AG04449 (cell line): Measurements from ENCODE around the gene RNF113A.
A peak's percentile ranks its signal among the peaks of the same experiment; 100 is the strongest.
"Not testable (repeated sequence)": the region's sequence is repeated elsewhere in the genome, so short reads cannot be mapped to it uniquely, and the experiment has no call there.

Source experiments
- CTCF ChIA-PET: fragments of 350-600 bp; formaldehyde crosslinking; extraction: SDS; loops from one replicate; lab custom pipeline; 2021; ENCODE audit warnings: antibody characterized with exemption; lab: Yijun Ruan, JAX
- POLR2A ChIA-PET: fragments of 400-600, 350-600 bp; formaldehyde crosslinking; extraction: SDS; loops from one replicate; lab custom pipeline; 2020; ENCODE audit warnings: antibody characterized with exemption, inconsistent platforms; lab: Yijun Ruan, JAX
- DNase-seq: peaks from one replicate; pipeline ENCODE4 v3.0.0-alpha.2; 2010; ENCODE audit warnings: low read depth, low spot score
- H3K4me3 ChIP-seq: 2 replicates; pipeline ENCODE4 v1.5.1; 2011; ENCODE audit warnings: low read depth, mild to moderate bottlenecking, control low read depth, low read length
- TF ChIP-seq, protein P1 (sequence below): IDR thresholded peaks from one replicate; pipeline ENCODE4 v1.5.1; 2011; ENCODE audit warnings: mild to moderate bottlenecking, moderate library complexity, low read length, control low read depth, inconsistent platforms; ENCODE audit not compliant: insufficient read depth; ENCODE audit errors: missing control alignments

Gene RNF113A

DNA sequence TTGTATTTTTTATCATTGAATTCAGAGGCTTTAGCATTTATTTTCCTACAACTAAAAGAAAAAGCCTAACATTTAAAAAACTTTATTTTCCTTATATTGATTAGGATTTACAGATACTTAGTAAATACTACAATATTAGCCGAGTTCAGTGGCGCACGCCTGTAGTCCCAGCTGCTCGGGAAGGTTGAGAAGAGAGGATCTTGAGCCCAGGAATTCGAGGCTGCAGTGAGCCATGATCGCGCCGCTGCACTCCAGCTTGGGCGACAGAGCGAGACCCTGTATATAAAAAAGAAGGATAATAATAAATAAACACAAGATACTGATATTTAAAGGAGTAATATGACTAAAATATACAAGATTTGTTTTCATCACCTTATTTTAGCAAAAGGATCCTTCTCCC, 18.1 kb downstream of the RNF113A start:
- DNase-seq, result no peak
- CTCF ChIA-PET, result no interaction called here
- POLR2A ChIA-PET, result interaction anchor here (0.7 to 1.2 kb wide), 7 partner anchors 13 to 280 kb away, joined by 3 to 10 read pairs (median 3); partner anchors contain the start of genes RNF113A and RPL39
- H3K4me3 ChIP-seq, result peak overlapping the region; percentile 46
- TF ChIP-seq, protein P1, sequence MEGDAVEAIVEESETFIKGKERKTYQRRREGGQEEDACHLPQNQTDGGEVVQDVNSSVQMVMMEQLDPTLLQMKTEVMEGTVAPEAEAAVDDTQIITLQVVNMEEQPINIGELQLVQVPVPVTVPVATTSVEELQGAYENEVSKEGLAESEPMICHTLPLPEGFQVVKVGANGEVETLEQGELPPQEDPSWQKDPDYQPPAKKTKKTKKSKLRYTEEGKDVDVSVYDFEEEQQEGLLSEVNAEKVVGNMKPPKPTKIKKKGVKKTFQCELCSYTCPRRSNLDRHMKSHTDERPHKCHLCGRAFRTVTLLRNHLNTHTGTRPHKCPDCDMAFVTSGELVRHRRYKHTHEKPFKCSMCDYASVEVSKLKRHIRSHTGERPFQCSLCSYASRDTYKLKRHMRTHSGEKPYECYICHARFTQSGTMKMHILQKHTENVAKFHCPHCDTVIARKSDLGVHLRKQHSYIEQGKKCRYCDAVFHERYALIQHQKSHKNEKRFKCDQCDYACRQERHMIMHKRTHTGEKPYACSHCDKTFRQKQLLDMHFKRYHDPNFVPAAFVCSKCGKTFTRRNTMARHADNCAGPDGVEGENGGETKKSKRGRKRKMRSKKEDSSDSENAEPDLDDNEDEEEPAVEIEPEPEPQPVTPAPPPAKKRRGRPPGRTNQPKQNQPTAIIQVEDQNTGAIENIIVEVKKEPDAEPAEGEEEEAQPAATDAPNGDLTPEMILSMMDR, result no peak

GRCh38 chrX:119852382-119853353, 18.9 kb downstream of the RNF113A start, which contains the start of gene UPF3B:
Gene UPF3B (minus strand): TSS chrX:119852963. CDS start chrX:119852928, 35 bp downstream.
- POLR2A ChIA-PET, result interaction anchor here (0.7 to 1.2 kb wide), 7 partner anchors 12 to 279 kb away, joined by 3 to 10 read pairs (median 3); partner anchors contain the start of genes RNF113A and RPL39
- H3K4me3 ChIP-seq, result peak within 1 kb of the TSS; percentile 67
- CTCF ChIA-PET, result interaction anchor here (0.8 kb wide), 1 partner anchor 26 kb away, joined by 4 read pairs; no protein-coding TSS in a partner anchor
- TF ChIP-seq, protein P1, result no peak
- peak; percentile 92 for DNase-seq

- no peak overlapping the region for H3K4me3 ChIP-seq
- POLR2A ChIA-PET, result interaction anchor here (1.0 kb wide), 1 partner anchor 19 kb away, joined by 3 read pairs; the partner anchor contains the start of gene UPF3B
- DNase-seq, result no peak
- TF ChIP-seq, protein P1, result no peak
- CTCF ChIA-PET, result no interaction called here
Observed at GRCh38 chrX:119833905-119834304, 37.6 kb downstream of the RNF113A start.

DNA sequence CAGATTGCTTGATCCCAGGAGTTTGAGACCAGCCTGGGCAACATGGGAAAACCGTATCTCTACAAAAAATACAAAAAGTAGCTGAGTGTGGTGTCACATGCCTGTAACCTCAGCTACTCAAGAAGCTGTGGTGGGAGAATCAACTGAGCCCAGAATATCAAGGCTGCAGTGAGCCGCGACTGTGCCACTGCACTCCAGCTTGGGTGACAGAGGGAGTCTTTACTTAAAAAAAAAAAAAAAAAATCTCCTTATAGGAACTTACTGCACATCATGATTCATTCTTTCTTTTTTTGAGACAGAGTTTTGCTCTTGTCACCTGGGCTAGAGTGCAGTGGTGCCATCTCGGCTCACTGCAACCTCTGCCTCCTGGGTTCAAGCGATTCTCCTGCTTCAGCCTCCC, 43.1 kb downstream of the RNF113A start:
- no peak overlapping the region for H3K4me3 ChIP-seq
- TF ChIP-seq, protein P1, result no peak
- DNase-seq, result no peak
- CTCF ChIA-PET, result no interaction called here
- POLR2A ChIA-PET, result interaction anchor here (2.4 kb wide), 1 partner anchor 37 kb away, joined by 7 read pairs; the partner anchor contains the start of gene RPL39

DNA sequence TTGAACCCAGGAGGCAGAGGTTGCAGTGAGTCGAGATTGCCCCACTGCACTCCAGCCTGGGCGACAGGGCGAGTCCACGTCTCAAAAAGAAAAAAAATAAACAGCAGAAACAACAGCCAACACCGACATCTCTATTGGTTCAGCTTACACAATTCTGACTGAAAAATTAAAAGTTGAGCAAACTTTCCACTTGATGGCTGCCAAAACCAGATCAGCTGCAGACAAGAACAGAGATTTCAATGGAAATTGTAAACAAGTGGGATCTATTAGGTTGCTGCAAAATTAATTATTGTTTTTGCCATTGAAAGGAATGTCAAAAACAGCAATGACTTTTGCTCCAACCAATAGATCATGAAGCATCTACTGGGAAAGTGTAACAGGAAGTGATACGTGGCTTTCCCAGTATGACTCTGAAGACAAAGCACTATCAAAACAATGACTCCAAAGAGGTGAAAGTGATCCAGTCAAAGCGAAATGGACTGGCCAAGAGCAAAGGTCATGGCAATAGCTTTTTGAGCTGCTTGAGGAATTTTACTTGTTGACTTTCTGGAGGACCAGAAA, 45.1 kb downstream of the RNF113A start:
- no peak for DNase-seq
- CTCF ChIA-PET, result no interaction called here
- H3K4me3 ChIP-seq, result no peak overlapping the region
- TF ChIP-seq, protein P1, result no peak
- POLR2A ChIA-PET, result interaction anchor here (2.4 kb wide), 1 partner anchor 35 kb away, joined by 7 read pairs; the partner anchor contains the start of gene RPL39

GRCh38 chrX:119824221-119824620, 47.3 kb downstream of the RNF113A start:
- H3K4me3 ChIP-seq, CTCF ChIA-PET, DNase-seq, POLR2A ChIA-PET: not testable (repeated sequence)

GRCh38 chrX:119821703-119822102, 49.8 kb downstream of the RNF113A start:
- CTCF ChIA-PET, H3K4me3 ChIP-seq, POLR2A ChIA-PET, DNase-seq: not testable (repeated sequence)
